Body of pancreas (tissue), 4 donors: ENCODE data around the gene RXRB. TPM values are rescaled to one million over a fixed set of nuclear protein-coding genes. Genes with fewer than 3 reads are reported as not detected.

Experiments
- ATAC-seq: fragments of 150-250 bp; one replicate; pipeline ENCODE4 v1.9.1; 2016
- DNase-seq, 4 donors: peaks; one replicate each; pipeline ENCODE4 v3.0.0-alpha.2; 2019
- H3K27ac ChIP-seq, 4 donors: fragments of 200-600 bp; sonication (generic); 1 replicate in 3 of 4; 2 replicates in 1 of 4; pipeline versions ENCODE4 v1.5.1 to v1.6.1; 2016 to 2019; ENCODE audit warnings: mild to moderate bottlenecking in 1 of 4, mixed read lengths in 1 of 4, moderate library complexity in 1 of 4
- H3K27me3 ChIP-seq, 2 donors: fragments of 200-600 bp; sonication (generic); one replicate each; pipeline ENCODE4 v1.6.0; 2016; ENCODE audit warnings: mild to moderate bottlenecking in 1 of 2
- H3K36me3 ChIP-seq, 2 donors: fragments of 200-600 bp; sonication (generic); replicated peaks in 1 of 2; 2 replicates each; pipeline ENCODE4 v1.5.1; 2016; ENCODE audit warnings: low read depth in 2 of 2; ENCODE audit not compliant: insufficient read depth in 1 of 2
- H3K4me1 ChIP-seq: fragments of 200-600 bp; sonication (generic); one replicate; pipeline ENCODE4 v1.6.0; 2016
- H3K4me3 ChIP-seq, 2 donors: fragments of 200-600 bp; sonication (generic); 1 replicate in 1 of 2; 2 replicates in 1 of 2; pipeline ENCODE4 v1.5.1; 2016 to 2019
- H3K9me3 ChIP-seq, 3 donors: fragments of 200-600 bp; sonication (generic); 1 replicate in 2 of 3; 2 replicates in 1 of 3; pipeline ENCODE4 v1.5.1; 2016
- POLR2A ChIP-seq, 3 donors: fragments of 450-650 bp; IDR thresholded peaks; one replicate each; pipeline ENCODE4 v1.6.1; 2016; ENCODE audit warnings: antibody characterized with exemption in 3 of 3, mild to moderate bottlenecking in 2 of 3
- WGBS, 2 donors: methylation state at CpG; one replicate each; pipeline ENCODE4 v1.1.5; 2017; 5-methylcytosine and 5-hydroxymethylcytosine counted together
- intact Hi-C: fragments of 100-400 bp; cut with DNase I; formaldehyde crosslinking; loops from one replicate; pipeline ENCODE4 v1.15.1; 2023
- total RNA-seq, 2 donors: library from RNA; depleted of rRNA; stranded (reverse); fragments of >200 nt; gene quantifications; one replicate each; pipeline ENCODE4 v1.1.0, GENCODE V29; 2016
- TF ChIP-seq, protein P1 (sequence below), 7 experiments: fragments of 450-650 bp in 4 of 7; fragments of 200-600 bp in 3 of 7; sonication (generic) in 3 of 7; IDR thresholded peaks; one replicate each; pipeline ENCODE4 v1.5.1; 2016 to 2019; ENCODE audit warnings: antibody characterized with exemption in 7 of 7

Gene RXRB
- total RNA-seq, 2 donors from 2014 or later = 17.1 to 21.0 TPM

DNA sequence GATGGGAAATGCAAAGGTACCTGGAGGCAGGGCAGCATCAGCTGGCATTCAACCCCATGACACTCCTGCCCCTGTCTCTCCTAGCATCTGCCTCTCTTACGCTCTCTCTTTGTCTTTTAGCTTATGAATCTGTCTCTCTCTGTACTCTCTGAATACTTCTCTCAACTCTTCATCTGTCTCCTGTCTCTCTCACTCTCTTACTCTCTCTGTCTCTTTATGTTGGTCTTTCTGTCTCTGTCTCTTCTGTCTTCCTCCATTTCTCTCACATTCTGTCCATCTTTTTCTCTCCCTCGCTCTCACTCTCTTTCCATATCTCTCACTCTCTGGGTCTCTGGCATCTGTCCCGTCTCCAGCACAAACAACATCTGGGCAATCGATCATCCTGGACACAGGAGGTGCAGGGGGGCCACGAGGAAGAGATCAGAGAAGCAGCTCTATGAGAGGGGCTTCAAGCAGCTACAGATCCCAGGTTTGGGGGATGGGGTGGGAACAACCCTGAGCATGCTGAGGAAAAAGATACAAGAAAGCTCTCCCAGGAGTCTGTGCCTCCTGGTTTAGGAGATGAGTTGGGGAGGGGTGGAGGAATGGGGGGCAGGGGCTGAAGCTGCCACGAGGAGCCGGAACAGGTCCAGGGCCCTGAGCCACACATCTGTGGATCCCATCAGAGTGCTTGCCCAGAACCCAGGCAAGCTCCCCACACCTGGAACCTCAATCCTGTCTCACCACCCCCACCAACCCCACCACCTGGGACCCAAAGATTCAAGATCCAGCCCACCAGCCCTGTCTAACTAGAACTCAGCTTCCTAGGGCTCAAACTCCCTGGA is 10.6 kb downstream of the RXRB start:
- intact Hi-C loops = no loop called here
- no peak for ATAC-seq
- H3K27ac ChIP-seq = no peak overlapping the region
- H3K4me3 ChIP-seq = no peak overlapping the region
- no peak for DNase-seq
- TF ChIP-seq, protein P1, sequence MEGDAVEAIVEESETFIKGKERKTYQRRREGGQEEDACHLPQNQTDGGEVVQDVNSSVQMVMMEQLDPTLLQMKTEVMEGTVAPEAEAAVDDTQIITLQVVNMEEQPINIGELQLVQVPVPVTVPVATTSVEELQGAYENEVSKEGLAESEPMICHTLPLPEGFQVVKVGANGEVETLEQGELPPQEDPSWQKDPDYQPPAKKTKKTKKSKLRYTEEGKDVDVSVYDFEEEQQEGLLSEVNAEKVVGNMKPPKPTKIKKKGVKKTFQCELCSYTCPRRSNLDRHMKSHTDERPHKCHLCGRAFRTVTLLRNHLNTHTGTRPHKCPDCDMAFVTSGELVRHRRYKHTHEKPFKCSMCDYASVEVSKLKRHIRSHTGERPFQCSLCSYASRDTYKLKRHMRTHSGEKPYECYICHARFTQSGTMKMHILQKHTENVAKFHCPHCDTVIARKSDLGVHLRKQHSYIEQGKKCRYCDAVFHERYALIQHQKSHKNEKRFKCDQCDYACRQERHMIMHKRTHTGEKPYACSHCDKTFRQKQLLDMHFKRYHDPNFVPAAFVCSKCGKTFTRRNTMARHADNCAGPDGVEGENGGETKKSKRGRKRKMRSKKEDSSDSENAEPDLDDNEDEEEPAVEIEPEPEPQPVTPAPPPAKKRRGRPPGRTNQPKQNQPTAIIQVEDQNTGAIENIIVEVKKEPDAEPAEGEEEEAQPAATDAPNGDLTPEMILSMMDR (IDR thresholded peaks at IDR 0.05) = no peak
- TF ChIP-seq POLR2A (IDR thresholded peaks at IDR 0.05) = no peak
- 50 to 59% methylated on average over 7 of the region's 7 CpGs for WGBS, 2 donors
- H3K36me3 ChIP-seq = peaks cover 0 to 6% of the 10 kb centered on the region in 2 donors
- H3K9me3 ChIP-seq = no peaks in the 10 kb centered on the region
- peaks cover 23% of the 10 kb centered on the region for H3K4me1 ChIP-seq
- H3K27me3 ChIP-seq = peaks cover 0 to 6% of the 10 kb centered on the region in 2 donors

DNA sequence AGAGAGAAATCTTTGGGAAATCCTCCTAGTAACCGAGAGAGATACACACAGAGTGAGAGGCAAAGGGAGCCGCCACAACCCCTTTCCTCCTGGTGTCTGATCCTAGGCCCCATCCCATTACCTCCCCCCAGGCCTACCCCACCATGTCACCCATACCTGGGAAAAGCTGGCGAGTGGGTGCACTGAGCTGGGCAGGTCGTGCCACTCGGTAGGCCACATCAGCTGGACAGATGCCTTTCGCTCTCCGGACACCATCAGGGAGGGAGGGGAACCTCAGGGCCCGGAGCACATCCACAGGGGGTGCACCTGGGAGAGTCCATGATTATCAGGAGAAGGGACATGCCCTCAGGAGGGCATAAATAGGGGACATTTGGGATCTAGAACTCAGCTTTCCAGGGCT is 11.3 kb downstream of the RXRB start:
- intact Hi-C loops = no loop called here
- Histone ChIP-seq H3K4me1 (peaks cover 23% of the 10 kb centered on the region), H3K4me3 (no peak overlapping the region), H3K9me3 (no peaks in the 10 kb centered on the region), H3K36me3 (no peaks in the 10 kb centered on the region), H3K27ac (no peak overlapping the region), H3K27me3 (peaks cover 0 to 6% of the 10 kb centered on the region in 2 donors)
- DNase-seq (no peak), ATAC-seq (no peak)
- TF ChIP-seq POLR2A (IDR thresholded peaks at IDR 0.05) = no peak
- TF ChIP-seq, protein P1 (IDR thresholded peaks at IDR 0.05) = no peak
- WGBS, 2 donors = 76 to 82% methylated on average over 6 to 8 of the region's 8 CpGs

DNA sequence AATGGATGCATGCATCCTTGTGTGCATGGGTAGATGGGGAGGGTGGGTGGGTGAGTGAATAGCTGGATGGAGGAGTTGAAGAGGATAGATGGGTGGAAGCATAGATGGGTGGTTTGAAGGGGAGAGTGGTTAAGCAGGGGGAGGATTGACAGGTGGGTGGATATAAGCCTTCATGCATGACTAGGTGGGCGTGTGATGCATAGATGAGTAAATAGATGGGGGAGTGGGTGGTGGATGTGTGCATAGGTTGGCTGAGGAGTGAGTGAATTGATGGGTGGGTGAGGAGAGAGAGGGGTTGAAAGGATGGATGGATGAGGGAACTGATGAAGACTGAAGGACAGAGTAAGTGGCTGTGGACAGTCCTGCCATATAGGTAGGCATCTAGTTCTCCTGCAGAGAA is 12.7 kb downstream of the RXRB start:
- Histone ChIP-seq H3K27ac (no peak overlapping the region), H3K9me3 (no peaks in the 10 kb centered on the region), H3K36me3 (no peaks in the 10 kb centered on the region), H3K4me1 (peaks cover 19% of the 10 kb centered on the region), H3K27me3 (peaks cover 0 to 6% of the 10 kb centered on the region in 2 donors), H3K4me3 (no peak overlapping the region)
- TF ChIP-seq POLR2A (IDR thresholded peaks at IDR 0.05) = no peak
- TF ChIP-seq, protein P1 (IDR thresholded peaks at IDR 0.05) = no peak
- DNase-seq (no peak), ATAC-seq (no peak)
- WGBS, 2 donors = 86 to 89% methylated on average over 1 of the region's 1 CpG
- intact Hi-C loops = no loop called here

DNA sequence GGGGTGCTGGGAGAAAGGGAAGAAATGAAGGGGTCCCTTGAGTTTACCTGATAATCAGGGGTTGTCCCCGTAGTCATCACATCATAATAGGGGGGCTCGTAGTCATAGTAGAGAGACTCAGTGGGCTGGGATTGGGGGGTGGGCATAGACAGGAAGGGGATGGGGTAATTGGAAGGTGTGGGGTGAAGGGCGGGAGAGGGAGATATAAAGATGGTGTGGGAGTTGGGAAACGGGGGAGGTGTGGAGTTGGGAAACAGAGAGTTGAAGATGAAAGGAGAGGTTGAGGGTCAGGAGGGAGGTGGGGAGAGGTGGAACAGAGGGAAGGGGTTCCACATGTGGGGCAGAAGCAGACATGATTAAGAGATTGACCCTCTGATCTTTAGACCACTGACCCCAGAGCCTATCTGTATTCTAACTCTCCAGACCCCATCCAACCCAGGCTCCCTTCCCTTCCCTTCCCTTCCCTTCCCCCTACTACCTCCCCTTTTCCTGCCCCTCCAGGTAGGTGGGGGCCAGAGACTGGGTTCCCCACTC is 14.7 kb downstream of the RXRB start:
- H3K4me3 ChIP-seq = no peak overlapping the region
- H3K27ac ChIP-seq = no peak overlapping the region
- H3K9me3 ChIP-seq = no peaks in the 10 kb centered on the region
- no peak for TF ChIP-seq POLR2A (IDR thresholded peaks at IDR 0.05)
- TF ChIP-seq, protein P1 (IDR thresholded peaks at IDR 0.05) = no peak
- intact Hi-C loops = no loop called here
- no peak for ATAC-seq
- no peaks in the 10 kb centered on the region for H3K4me1 ChIP-seq
- 63 to 76% methylated on average over 4 of the region's 4 CpGs for WGBS, 2 donors
- no peak for DNase-seq
- no peaks in the 10 kb centered on the region for H3K27me3 ChIP-seq
- H3K36me3 ChIP-seq = no peaks in the 10 kb centered on the region
